Body of pancreas (tissue), 4 donors: Measurements from ENCODE around the gene CLK3.

ENCODE experiments used
- CTCF ChIP-seq, 7 experiments: fragments of 450-650 bp in 4 of 7; fragments of 200-600 bp in 3 of 7; sonication (generic) in 3 of 7; IDR thresholded peaks; one replicate each; pipeline ENCODE4 v1.5.1; 2016 to 2019; ENCODE audit warnings: antibody characterized with exemption in 7 of 7
- POLR2A ChIP-seq, 3 donors: fragments of 450-650 bp; IDR thresholded peaks; one replicate each; pipeline ENCODE4 v1.6.1; 2016; ENCODE audit warnings: antibody characterized with exemption in 3 of 3, mild to moderate bottlenecking in 2 of 3

GRCh38 chr15:74631087-74631385 lies 15.4 kb downstream of the CLK3 start:
- TF ChIP-seq POLR2A (IDR thresholded peaks at IDR 0.05) (no peak), CTCF (IDR thresholded peaks at IDR 0.05) (no peak)
